WTC11 (cell line): ENCODE results near the gene OS9. TPM values are rescaled to one million over a fixed set of nuclear protein-coding genes. Genes with fewer than 3 reads are reported as not detected.

ENCODE experiments used
- ATAC-seq: fragments of 200-7000 bp; cut with Tn5 transposase; 2 replicates; pipeline ENCODE4 v1.10.0; 2021; ENCODE audit warnings: mild to moderate bottlenecking, moderate library complexity
- CTCF ChIA-PET: fragments of 300-600 bp; sonication (Branson Sonifier 250); formaldehyde crosslinking; loops from one replicate; lab custom pipeline; 2021; ENCODE audit warnings: antibody characterized with exemption; lab: Charles Lee
- POLR2A ChIA-PET: fragments of 350-600 bp; sonication (Branson Sonifier 250); formaldehyde crosslinking; loops from one replicate; lab custom pipeline; 2021; ENCODE audit warnings: antibody characterized with exemption; lab: Charles Lee
- DNase-seq: peaks from one replicate; pipeline ENCODE4 v3.0.0; 2021; ENCODE audit warnings: low spot score
- H3K27ac Mint-ChIP-seq: 2 replicates; pipeline ENCODE4 v1.8.0; 2021; ENCODE audit warnings: mixed read lengths
- H3K27me3 Mint-ChIP-seq: 2 replicates; pipeline ENCODE4 v1.8.0; 2021; ENCODE audit warnings: low read depth, mild to moderate bottlenecking, moderate library complexity, mixed read lengths
- H3K36me3 Mint-ChIP-seq: 2 replicates; pipeline ENCODE4 v1.8.0; 2021; ENCODE audit warnings: mixed read lengths
- H3K4me1 Mint-ChIP-seq: 2 replicates; pipeline ENCODE4 v1.8.0; 2022; ENCODE audit warnings: mixed read lengths
- H3K4me3 Mint-ChIP-seq: 2 replicates; pipeline ENCODE4 v1.8.0; 2021; ENCODE audit warnings: mild to moderate bottlenecking, moderate library complexity, mixed read lengths
- H3K9me3 Mint-ChIP-seq: 2 replicates; pipeline ENCODE4 v1.8.0; 2021; ENCODE audit warnings: mixed read lengths
- E2F5 ChIP-seq: sonication (generic); formaldehyde crosslinking; IDR thresholded peaks from 2 replicates; pipeline ENCODE4 v1.8.1; 2022; ENCODE audit warnings: mild to moderate bottlenecking, moderate library complexity, missing genetic modification reagents
- ERG ChIP-seq: fragments of 250-450 bp; sonication (Bioruptor Pico); IDR thresholded peaks from 2 replicates; pipeline ENCODE4 v1.8.0; 2021; ENCODE audit warnings: mild to moderate bottlenecking
- FOXP1 ChIP-seq: sonication (generic); formaldehyde crosslinking; IDR thresholded peaks from 2 replicates; pipeline ENCODE4 v1.8.0; 2022; ENCODE audit warnings: missing genetic modification reagents, mild to moderate bottlenecking, moderate library complexity, borderline replicate concordance
- KAT7 ChIP-seq: sonication (generic); formaldehyde crosslinking; IDR thresholded peaks from 2 replicates; pipeline ENCODE4 v1.8.1; 2023; ENCODE audit warnings: missing genetic modification reagents, mild to moderate bottlenecking, borderline replicate concordance
- NFATC4 ChIP-seq: fragments of 250-450 bp; sonication (Bioruptor Pico); IDR thresholded peaks from 2 replicates; pipeline ENCODE4 v1.9.0; 2021; ENCODE audit warnings: mild to moderate bottlenecking
- NR1H2 ChIP-seq: sonication (generic); formaldehyde crosslinking; IDR thresholded peaks from 2 replicates; pipeline ENCODE4 v1.9.0; 2021; ENCODE audit warnings: mild to moderate bottlenecking, moderate library complexity, missing genetic modification reagents
- NR3C1 ChIP-seq: sonication (generic); formaldehyde crosslinking; conservative IDR thresholded peaks from 2 replicates; pipeline ENCODE4 v1.8.1; 2023; ENCODE audit warnings: low read depth, mild to moderate bottlenecking, missing genetic modification reagents
- RELA ChIP-seq: sonication (generic); formaldehyde crosslinking; IDR thresholded peaks from 2 replicates; pipeline ENCODE4 v1.8.1; 2022; ENCODE audit warnings: missing genetic modification reagents, mild to moderate bottlenecking, borderline replicate concordance
- ZNF416 ChIP-seq: fragments of 250-450 bp; sonication (Bioruptor Pico); IDR thresholded peaks from 2 replicates; pipeline ENCODE4 v1.9.0; 2021; ENCODE audit warnings: mild to moderate bottlenecking, inconsistent platforms
- ZNF423 ChIP-seq: fragments of 250-450 bp; sonication (Bioruptor Pico); IDR thresholded peaks from 2 replicates; pipeline ENCODE4 v2.1.2; 2022; ENCODE audit warnings: mild to moderate bottlenecking, moderate library complexity
- microRNA-seq: library from miRNA; unstranded; fragments of <30 nt; microRNA quantifications from one replicate; pipeline ENCODE4 v1.2.0, GENCODE V29; 2022; ENCODE audit warnings: borderline number of aligned reads
- total RNA-seq: library from RNA; stranded (reverse); gene quantifications from 3 replicates; pipeline ENCODE4 v1.2.3, GENCODE V29; 2021

Gene OS9
- total RNA-seq, 1 experiment from 2014 or later = 77.5 TPM

GRCh38 chr12:57770734-57771133 lies 76.8 kb downstream of the OS9 start:
- peaks cover 43% of the 10 kb centered on the region for H3K27me3 Mint-ChIP-seq
- CTCF ChIA-PET = interaction anchor here (0.7 kb wide), 1 partner anchor 33 kb away, joined by 6 read pairs; no protein-coding TSS in a partner anchor
- ATAC-seq = no peak
- peaks cover 23% of the 10 kb centered on the region for H3K36me3 Mint-ChIP-seq
- no peaks in the 10 kb centered on the region for H3K9me3 Mint-ChIP-seq
- no peak overlapping the region for H3K27ac Mint-ChIP-seq
- H3K4me3 Mint-ChIP-seq = peak overlapping the region; percentile 97
- no peak for DNase-seq
- TF ChIP-seq KAT7 (CRISPR knock-in tag) = no peak
- TF ChIP-seq ZNF423 (CRISPR knock-in tag) = no peak
- TF ChIP-seq ZNF416 (CRISPR knock-in tag) = no peak
- no peak for TF ChIP-seq NR1H2
- no peak for TF ChIP-seq RELA (CRISPR knock-in tag)
- no peak for TF ChIP-seq FOXP1 (CRISPR knock-in tag)
- no peak for TF ChIP-seq NFATC4
- TF ChIP-seq NR3C1 (CRISPR knock-in tag) = no peak
- TF ChIP-seq E2F5 = no peak
- no peak for TF ChIP-seq ERG
- POLR2A ChIA-PET = no interaction called here
- peaks cover 19% of the 10 kb centered on the region for H3K4me1 Mint-ChIP-seq

Small RNA genes lying within 50 kb of the gene (microRNA-seq; reads per million reads assigned to microRNA genes)
- gene MIR6759 = not detected

Other genes starting within 250 kb of the OS9 start
- gene INHBE, start 238.8 kb upstream of the OS9 start, total RNA-seq = 3.2 to 5.0 TPM (median 3.3 TPM) in 3 replicates
- 16.2 to 19.1 TPM (median 16.7 TPM) in 3 replicates for gene GLI1, start 234.3 kb upstream of the OS9 start, total RNA-seq
- 3.6 to 3.9 TPM (median 3.8 TPM) in 3 replicates for gene ARHGAP9, start 214.3 kb upstream of the OS9 start, total RNA-seq
- gene MARS1, start 206.1 kb upstream of the OS9 start, total RNA-seq = 283 to 367 TPM (median 314 TPM) in 3 replicates
- 3.4 to 5.3 TPM (median 3.9 TPM) in 3 replicates for gene DDIT3, start 173.6 kb upstream of the OS9 start, total RNA-seq
- 46.3 to 59.4 TPM (median 56.2 TPM) in 3 replicates for gene MBD6, start 171.3 kb upstream of the OS9 start, total RNA-seq
- 93.5 to 94.4 TPM (median 94.4 TPM) in 3 replicates for gene DCTN2, start 146.9 kb upstream of the OS9 start, total RNA-seq
- 15.9 to 17.9 TPM (median 16.1 TPM) in 3 replicates for gene KIF5A, start 144.1 kb upstream of the OS9 start, total RNA-seq
- 25.4 to 26.9 TPM (median 25.8 TPM) in 3 replicates for gene PIP4K2C, start 102.9 kb upstream of the OS9 start, total RNA-seq
- gene DTX3, start 89.3 kb upstream of the OS9 start, total RNA-seq = 52.4 to 57.0 TPM (median 55.7 TPM) in 3 replicates
- gene ARHGEF25, start 82.7 kb upstream of the OS9 start, total RNA-seq = 11.9 to 19.0 TPM (median 17.2 TPM) in 3 replicates
- 0.46 to 1.2 TPM (median 1.2 TPM) in 3 replicates for gene B4GALNT1, start 60.9 kb upstream of the OS9 start, total RNA-seq
- gene AGAP2, start 44.6 kb downstream of the OS9 start, total RNA-seq = 2.0 to 2.7 TPM (median 2.3 TPM) in 3 replicates
- 9.9 to 18.6 TPM (median 18.4 TPM) in 3 replicates for gene TSPAN31, start 50.9 kb downstream of the OS9 start, total RNA-seq
- gene CDK4, start 58.2 kb downstream of the OS9 start, total RNA-seq = 125 to 152 TPM (median 145 TPM) in 3 replicates
- 6.2 to 9.6 TPM (median 9.2 TPM) in 3 replicates for gene MARCHF9, start 61.0 kb downstream of the OS9 start, total RNA-seq
- 2.1 to 3.2 TPM (median 2.8 TPM) in 3 replicates for gene CYP27B1, start 72.9 kb downstream of the OS9 start, total RNA-seq
- gene METTL1, start 78.0 kb downstream of the OS9 start, total RNA-seq = 25.5 to 31.7 TPM (median 28.6 TPM) in 3 replicates
- gene EEF1AKMT3, start 78.5 kb downstream of the OS9 start, total RNA-seq = 3.2 to 3.8 TPM (median 3.3 TPM) in 3 replicates
- 48.6 to 49.5 TPM (median 48.7 TPM) in 3 replicates for gene TSFM, start 88.7 kb downstream of the OS9 start, total RNA-seq
- 0.42 to 0.78 TPM (median 0.57 TPM) in 3 replicates for gene AVIL, start 124.6 kb downstream of the OS9 start, total RNA-seq
- 97.0 to 122 TPM (median 101 TPM) in 3 replicates for gene CTDSP2, start 152.6 kb downstream of the OS9 start, total RNA-seq
- gene ATP23, start 247.4 kb downstream of the OS9 start, total RNA-seq = 5.6 to 7.0 TPM (median 6.1 TPM) in 3 replicates